K562 treated with DMSO at 1 percent for 4 hours (cell line): ENCODE results near the gene SNX5. TPM values are rescaled to one million over a fixed set of nuclear protein-coding genes. Genes with fewer than 3 reads are reported as not detected.

Source experiments
- total RNA-seq: library from RNA; unstranded; fragments of 300-600 nt; gene quantifications from 2 replicates; pipeline ENCODE4 v1.2.3, GENCODE V29; 2022; ENCODE audit not compliant: insufficient read depth

Gene SNX5
- total RNA-seq, result 66.7 and 70.8 TPM in 2 replicates

DNA sequence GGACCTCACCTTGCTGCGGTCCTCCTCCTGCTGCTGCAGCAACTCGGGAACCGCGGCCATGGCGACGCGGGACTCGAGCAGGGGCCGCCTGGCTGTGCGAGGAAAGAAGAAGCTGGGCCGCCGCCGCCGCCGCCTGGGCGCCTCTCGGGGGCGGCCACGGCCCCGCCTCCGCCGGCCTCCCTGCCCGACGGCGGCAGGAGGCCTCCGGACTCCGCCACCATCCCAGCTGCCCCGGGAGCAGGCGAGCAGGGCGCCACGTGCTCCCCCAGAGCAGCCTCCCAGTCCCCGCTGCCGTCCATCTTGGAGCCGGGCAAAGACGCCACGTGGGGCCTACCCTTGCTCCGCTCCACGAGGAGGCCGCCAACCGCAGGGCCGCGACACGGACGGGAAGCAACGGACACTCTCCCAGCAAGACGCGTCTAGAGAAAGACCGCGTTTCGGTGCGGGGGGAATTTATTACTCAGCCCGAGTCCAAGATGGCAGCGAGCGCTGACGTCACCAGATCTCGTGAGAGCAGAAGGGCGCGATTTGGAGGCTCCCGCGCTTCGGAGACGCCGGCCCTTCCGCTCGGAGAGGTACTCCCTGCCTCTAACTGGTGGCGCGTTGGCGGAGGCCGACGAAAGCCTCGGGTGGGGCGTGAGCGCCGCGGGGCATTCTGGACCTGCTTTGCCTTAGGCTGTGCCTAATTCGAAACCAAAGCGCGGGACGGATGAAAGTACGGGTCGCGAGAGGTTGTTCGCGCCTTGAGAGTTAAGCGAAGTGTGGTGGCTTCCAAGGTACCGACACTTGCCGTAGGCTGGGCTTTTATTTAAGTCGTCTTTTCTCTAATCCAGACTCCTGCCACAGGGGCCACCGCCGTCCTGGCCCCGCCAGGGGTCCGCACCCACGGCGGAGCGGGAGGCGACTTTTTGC lies at the start of gene SNX5, which contains the start of gene MGME1:
Gene SNX5, minus strand, starts transcription at position 429 of the 912 bp plus-strand sequence. Its CDS starts 369 bp downstream, at position 60.
Gene MGME1, plus strand, starts transcription at position 653 of the 912 bp plus-strand sequence. CDS start 842 bp downstream, outside the sequence.

Other genes with a start within 250 kb of the SNX5 start
- 26.0 and 30.6 TPM in 2 replicates for gene MGME1, start 224 bp upstream of the SNX5 start, total RNA-seq
- gene OVOL2, start 89.1 kb upstream of the SNX5 start, total RNA-seq, result not detected in 2 replicates
- gene KAT14, start 169.1 kb upstream of the SNX5 start, total RNA-seq, result 3.9 and 4.0 TPM in 2 replicates
- 4.2 and 5.4 TPM in 2 replicates for gene PET117, start 169.1 kb upstream of the SNX5 start, total RNA-seq